ENCODE measurements around the gene ADGRA1. TPM values are rescaled to one million over a fixed set of nuclear protein-coding genes. Genes with fewer than 3 reads are reported as not detected.

The ADGRA1 gene
- total RNA-seq, 1 donor from 2014 or later: 9.1 TPM

GRCh38 chr10:133080683-133081040 is 7.1 kb upstream of the ADGRA1 start:
- Mint-ChIP-seq H3K36me3 (ENCODE audit: unreplicated experiment) (no peaks in the 10 kb centered on the region), H3K27me3 (ENCODE audit: unreplicated experiment) (peaks cover 7% of the 10 kb centered on the region), H3K27ac (ENCODE audit: unreplicated experiment) (no peak overlapping the region), H3K4me3 (ENCODE audit: unreplicated experiment) (no peak overlapping the region), H3K4me1 (ENCODE audit: low read depth, unreplicated experiment) (peaks cover 8% of the 10 kb centered on the region), H3K9me3 (ENCODE audit: unreplicated experiment) (peaks cover 9% of the 10 kb centered on the region)
- DNase-seq: no peak
- TF ChIP-seq CTCF (IDR thresholded peaks at IDR 0.05; ENCODE audit: partially characterized antibody, unreplicated experiment): no peak

- H3K4me3 Mint-ChIP-seq (ENCODE audit: unreplicated experiment): no peak overlapping the region
- H3K4me1 Mint-ChIP-seq (ENCODE audit: low read depth, unreplicated experiment): peaks cover 6% of the 10 kb centered on the region
- peaks cover 7% of the 10 kb centered on the region for H3K27me3 Mint-ChIP-seq (ENCODE audit: unreplicated experiment)
- no peaks in the 10 kb centered on the region for H3K36me3 Mint-ChIP-seq (ENCODE audit: unreplicated experiment)
- no peak overlapping the region for H3K27ac Mint-ChIP-seq (ENCODE audit: unreplicated experiment)
- no peak for TF ChIP-seq CTCF (IDR thresholded peaks at IDR 0.05; ENCODE audit: partially characterized antibody, unreplicated experiment)
- DNase-seq: no peak
- H3K9me3 Mint-ChIP-seq (ENCODE audit: unreplicated experiment): peaks cover 8% of the 10 kb centered on the region
These were observed 6.1 kb upstream of the ADGRA1 start for GRCh38 chr10:133081636-133082035.

- TF ChIP-seq CTCF (IDR thresholded peaks at IDR 0.05; ENCODE audit: partially characterized antibody, unreplicated experiment): no peak
- Mint-ChIP-seq H3K36me3 (ENCODE audit: unreplicated experiment) (no peaks in the 10 kb centered on the region), H3K9me3 (ENCODE audit: unreplicated experiment) (peaks cover 8% of the 10 kb centered on the region), H3K27me3 (ENCODE audit: unreplicated experiment) (peaks cover 5% of the 10 kb centered on the region), H3K27ac (ENCODE audit: unreplicated experiment) (no peak overlapping the region), H3K4me1 (ENCODE audit: low read depth, unreplicated experiment) (peaks cover 6% of the 10 kb centered on the region), H3K4me3 (ENCODE audit: unreplicated experiment) (no peak overlapping the region)
- peak; percentile 28 for DNase-seq
These were observed 4.9 kb upstream of the ADGRA1 start for GRCh38 chr10:133082685-133083421.

- peaks cover 6% of the 10 kb centered on the region for H3K4me1 Mint-ChIP-seq (ENCODE audit: low read depth, unreplicated experiment)
- H3K9me3 Mint-ChIP-seq (ENCODE audit: unreplicated experiment): peaks cover 8% of the 10 kb centered on the region
- TF ChIP-seq CTCF (IDR thresholded peaks at IDR 0.05; ENCODE audit: partially characterized antibody, unreplicated experiment): no peak
- peak; percentile 18 for DNase-seq
- no peak overlapping the region for H3K4me3 Mint-ChIP-seq (ENCODE audit: unreplicated experiment)
- no peaks in the 10 kb centered on the region for H3K36me3 Mint-ChIP-seq (ENCODE audit: unreplicated experiment)
- H3K27ac Mint-ChIP-seq (ENCODE audit: unreplicated experiment): no peak overlapping the region
- H3K27me3 Mint-ChIP-seq (ENCODE audit: unreplicated experiment): peaks cover 5% of the 10 kb centered on the region
These were observed 4.2 kb upstream of the ADGRA1 start for GRCh38 chr10:133083422-133084100.

- peaks cover 9% of the 10 kb centered on the region for H3K4me1 Mint-ChIP-seq (ENCODE audit: low read depth, unreplicated experiment)
- H3K27me3 Mint-ChIP-seq (ENCODE audit: unreplicated experiment): peaks cover 5% of the 10 kb centered on the region
- H3K36me3 Mint-ChIP-seq (ENCODE audit: unreplicated experiment): no peaks in the 10 kb centered on the region
- H3K4me3 Mint-ChIP-seq (ENCODE audit: unreplicated experiment): no peak overlapping the region
- peak; percentile 14 for DNase-seq
- no peak overlapping the region for H3K27ac Mint-ChIP-seq (ENCODE audit: unreplicated experiment)
- TF ChIP-seq CTCF (IDR thresholded peaks at IDR 0.05; ENCODE audit: partially characterized antibody, unreplicated experiment): no peak
- H3K9me3 Mint-ChIP-seq (ENCODE audit: unreplicated experiment): peaks cover 8% of the 10 kb centered on the region
These were observed 3.2 kb upstream of the ADGRA1 start for GRCh38 chr10:133084491-133084890.

All from glutamatergic neuron (in vitro differentiated cells).